HEK293T (cell line): Measurements from ENCODE around the gene PREP.

Experiments
- ARNT ChIP-seq: fragments of 450-650 bp; IDR thresholded peaks from 2 replicates; pipeline ENCODE4 v1.6.1; 2017; ENCODE audit warnings: mild to moderate bottlenecking
- BHLHE40 ChIP-seq: fragments of 450-650 bp; IDR thresholded peaks from 2 replicates; pipeline ENCODE4 v1.6.1; 2016; ENCODE audit warnings: mild to moderate bottlenecking, moderate library complexity, borderline replicate concordance
- ELF4 ChIP-seq: fragments of 450-650 bp; IDR thresholded peaks from 2 replicates; pipeline ENCODE4 v1.6.1; 2017; ENCODE audit warnings: antibody characterized with exemption
- FOXA1 ChIP-seq: fragments of 450-650 bp; IDR thresholded peaks from 2 replicates; pipeline ENCODE4 v1.6.1; 2016; ENCODE audit warnings: mild to moderate bottlenecking
- FOXK2 ChIP-seq: fragments of 450-650 bp; IDR thresholded peaks from 2 replicates; pipeline ENCODE4 v1.6.1; 2016; ENCODE audit warnings: mild to moderate bottlenecking
- FOXM1 ChIP-seq: fragments of 450-650 bp; IDR thresholded peaks from 2 replicates; pipeline ENCODE4 v1.6.1; 2017; ENCODE audit warnings: mild to moderate bottlenecking, borderline replicate concordance
- LEF1 ChIP-seq: fragments of 450-650 bp; IDR thresholded peaks from 2 replicates; pipeline ENCODE4 v1.6.1; 2017; ENCODE audit warnings: mild to moderate bottlenecking, borderline replicate concordance
- NFRKB ChIP-seq: fragments of 450-650 bp; IDR thresholded peaks from 2 replicates; pipeline ENCODE4 v1.6.1; 2016; ENCODE audit warnings: mild to moderate bottlenecking, moderate library complexity
- PKNOX1 ChIP-seq: fragments of 450-650 bp; IDR thresholded peaks from 2 replicates; pipeline ENCODE4 v1.6.1; 2016
- SP1 ChIP-seq: fragments of 450-650 bp; IDR thresholded peaks from 2 replicates; pipeline ENCODE4 v1.6.1; 2017
- SUZ12 ChIP-seq: fragments of 450-650 bp; IDR thresholded peaks from 2 replicates; pipeline ENCODE4 v1.6.1; 2016; ENCODE audit warnings: mild to moderate bottlenecking
- TARDBP ChIP-seq: fragments of 450-650 bp; IDR thresholded peaks from 2 replicates; pipeline ENCODE4 v1.6.1; 2016
- ZNF384 ChIP-seq: fragments of 450-650 bp; IDR thresholded peaks from 2 replicates; pipeline ENCODE4 v1.6.1; 2016

GRCh38 chr6:105278035-105278434 lies 124.8 kb downstream of the PREP start:
- no peak for TF ChIP-seq SUZ12
- TF ChIP-seq PKNOX1 = no peak
- no peak for TF ChIP-seq LEF1
- no peak for TF ChIP-seq FOXA1
- no peak for TF ChIP-seq TARDBP
- no peak for TF ChIP-seq SP1
- no peak for TF ChIP-seq FOXM1
- TF ChIP-seq NFRKB = no peak
- no peak for TF ChIP-seq ELF4
- no peak for TF ChIP-seq FOXK2
- no peak for TF ChIP-seq ZNF384
- no peak for TF ChIP-seq BHLHE40
- TF ChIP-seq ARNT = no peak
